ENCODE measurements around the gene SLC25A43. TPM values are rescaled to one million over a fixed set of nuclear protein-coding genes. Genes with fewer than 3 reads are reported as not detected.
"Not testable (repeated sequence)": the region's sequence is repeated elsewhere in the genome, so short reads cannot be mapped to it uniquely, and the experiment has no call there.

The SLC25A43 gene
- total and polyA plus RNA-seq, 4 donors = 1.9 to 13.3 (median 4.8) TPM

GRCh38 chrX:119475389-119476101, 76.4 kb downstream of the SLC25A43 start:
- no peak overlapping the region for H3K27ac ChIP-seq (ENCODE audit: low read depth, low read length)
- no peak overlapping the region for H3K4me3 ChIP-seq (ENCODE audit: low read depth, low read length)
- H3K27me3 ChIP-seq (ENCODE audit: control insufficient read depth, insufficient read depth, low read length) = no peaks in the 10 kb centered on the region
- peaks cover 2% of the 10 kb centered on the region for H3K36me3 ChIP-seq (ENCODE audit: control insufficient read depth, insufficient read depth, low read length)
- WGBS (ENCODE audit: insufficient coverage) = 82% methylated on average over 4 of the region's 11 CpGs
- H3K4me1 ChIP-seq (ENCODE audit: control insufficient read depth, insufficient read depth, low read length) = no peaks in the 10 kb centered on the region
- no peaks in the 10 kb centered on the region for H3K9me3 ChIP-seq (ENCODE audit: control insufficient read depth, insufficient read depth, low read length)
- no peak for DNase-seq (ENCODE audit: low read depth in 4 of 6, low spot score in 6 of 6)

- Histone ChIP-seq H3K27ac (ENCODE audit: low read depth, low read length) (no peak overlapping the region), H3K27me3 (ENCODE audit: control insufficient read depth, insufficient read depth, low read length) (no peaks in the 10 kb centered on the region), H3K36me3 (ENCODE audit: control insufficient read depth, insufficient read depth, low read length) (no peaks in the 10 kb centered on the region), H3K9me3 (ENCODE audit: control insufficient read depth, insufficient read depth, low read length) (no peaks in the 10 kb centered on the region), H3K4me3 (ENCODE audit: low read depth, low read length) (no peak overlapping the region), H3K4me1 (ENCODE audit: control insufficient read depth, insufficient read depth, low read length) (peaks cover 4% of the 10 kb centered on the region)
- no peak for DNase-seq (ENCODE audit: low read depth in 4 of 6, low spot score in 6 of 6)
- 38% methylated on average over 2 of the region's 3 CpGs for WGBS (ENCODE audit: insufficient coverage)
These were observed 78.7 kb downstream of the SLC25A43 start for GRCh38 chrX:119477812-119478232.

GRCh38 chrX:119478504-119478903, 79.4 kb downstream of the SLC25A43 start:
- H3K9me3 ChIP-seq (ENCODE audit: control insufficient read depth, insufficient read depth, low read length) = no peaks in the 10 kb centered on the region
- no peak overlapping the region for H3K27ac ChIP-seq (ENCODE audit: low read depth, low read length)
- no peak for DNase-seq (ENCODE audit: low read depth in 4 of 6, low spot score in 6 of 6)
- no peak overlapping the region for H3K4me3 ChIP-seq (ENCODE audit: low read depth, low read length)
- no peaks in the 10 kb centered on the region for H3K36me3 ChIP-seq (ENCODE audit: control insufficient read depth, insufficient read depth, low read length)
- no peaks in the 10 kb centered on the region for H3K27me3 ChIP-seq (ENCODE audit: control insufficient read depth, insufficient read depth, low read length)
- WGBS (ENCODE audit: insufficient coverage) = no CpG with 5 or more reads among the region's 4 CpGs
- peaks cover 4% of the 10 kb centered on the region for H3K4me1 ChIP-seq (ENCODE audit: control insufficient read depth, insufficient read depth, low read length)

GRCh38 chrX:119479845-119480244, 80.7 kb downstream of the SLC25A43 start:
- no peak for DNase-seq (ENCODE audit: low read depth in 4 of 6, low spot score in 6 of 6)
- Histone ChIP-seq H3K36me3 (ENCODE audit: control insufficient read depth, insufficient read depth, low read length) (no peaks in the 10 kb centered on the region), H3K27ac (ENCODE audit: low read depth, low read length) (no peak overlapping the region), H3K4me1 (ENCODE audit: control insufficient read depth, insufficient read depth, low read length) (peaks cover 4% of the 10 kb centered on the region), H3K4me3 (ENCODE audit: low read depth, low read length) (no peak overlapping the region), H3K9me3 (ENCODE audit: control insufficient read depth, insufficient read depth, low read length) (no peaks in the 10 kb centered on the region), H3K27me3 (ENCODE audit: control insufficient read depth, insufficient read depth, low read length) (no peaks in the 10 kb centered on the region)
- 81% methylated on average over 2 of the region's 2 CpGs for WGBS (ENCODE audit: insufficient coverage)

- no peak overlapping the region for H3K27ac ChIP-seq (ENCODE audit: low read depth, low read length)
- 86% methylated on average over 4 of the region's 4 CpGs for WGBS (ENCODE audit: insufficient coverage)
- peaks cover 4% of the 10 kb centered on the region for H3K4me1 ChIP-seq (ENCODE audit: control insufficient read depth, insufficient read depth, low read length)
- DNase-seq (ENCODE audit: low read depth in 4 of 6, low spot score in 6 of 6) = no peak
- no peaks in the 10 kb centered on the region for H3K27me3 ChIP-seq (ENCODE audit: control insufficient read depth, insufficient read depth, low read length)
- no peak overlapping the region for H3K4me3 ChIP-seq (ENCODE audit: low read depth, low read length)
- H3K36me3 ChIP-seq (ENCODE audit: control insufficient read depth, insufficient read depth, low read length) = no peaks in the 10 kb centered on the region
- no peaks in the 10 kb centered on the region for H3K9me3 ChIP-seq (ENCODE audit: control insufficient read depth, insufficient read depth, low read length)
These were observed 82.2 kb downstream of the SLC25A43 start for GRCh38 chrX:119481323-119481801.

- H3K27ac ChIP-seq (ENCODE audit: low read depth, low read length) = no peak overlapping the region
- WGBS (ENCODE audit: insufficient coverage) = 68% methylated on average over 8 of the region's 10 CpGs
- no peaks in the 10 kb centered on the region for H3K27me3 ChIP-seq (ENCODE audit: control insufficient read depth, insufficient read depth, low read length)
- no peak for DNase-seq (ENCODE audit: low read depth in 4 of 6, low spot score in 6 of 6)
- H3K4me3 ChIP-seq (ENCODE audit: low read depth, low read length) = peak overlapping the region; percentile 45
- H3K9me3 ChIP-seq (ENCODE audit: control insufficient read depth, insufficient read depth, low read length) = no peaks in the 10 kb centered on the region
- H3K4me1 ChIP-seq (ENCODE audit: control insufficient read depth, insufficient read depth, low read length) = peaks cover 4% of the 10 kb centered on the region
- no peaks in the 10 kb centered on the region for H3K36me3 ChIP-seq (ENCODE audit: control insufficient read depth, insufficient read depth, low read length)
These were observed 82.9 kb downstream of the SLC25A43 start for GRCh38 chrX:119482041-119482440.

GRCh38 chrX:119482481-119483480, 83.6 kb downstream of the SLC25A43 start:
- DNase-seq (ENCODE audit: low read depth in 4 of 6, low spot score in 6 of 6) = peak in 3 of 6 donors; percentile 7 to 38 (median 19)
- H3K4me1 ChIP-seq (ENCODE audit: control insufficient read depth, insufficient read depth, low read length) = peaks cover 4% of the 10 kb centered on the region
- WGBS (ENCODE audit: insufficient coverage) = 31% methylated on average over 46 of the region's 48 CpGs
- no peak overlapping the region for H3K27ac ChIP-seq (ENCODE audit: low read depth, low read length)
- no peaks in the 10 kb centered on the region for H3K9me3 ChIP-seq (ENCODE audit: control insufficient read depth, insufficient read depth, low read length)
- H3K4me3 ChIP-seq (ENCODE audit: low read depth, low read length) = peak overlapping the region; percentile 45
- no peaks in the 10 kb centered on the region for H3K27me3 ChIP-seq (ENCODE audit: control insufficient read depth, insufficient read depth, low read length)
- no peaks in the 10 kb centered on the region for H3K36me3 ChIP-seq (ENCODE audit: control insufficient read depth, insufficient read depth, low read length)

GRCh38 chrX:119486745-119487144, 87.6 kb downstream of the SLC25A43 start:
- DNase-seq (ENCODE audit: low read depth in 4 of 6, low spot score in 6 of 6) = no peak
- Histone ChIP-seq H3K27me3 (ENCODE audit: control insufficient read depth, insufficient read depth, low read length) (no peaks in the 10 kb centered on the region), H3K4me1 (ENCODE audit: control insufficient read depth, insufficient read depth, low read length) (peaks cover 4% of the 10 kb centered on the region), H3K4me3 (ENCODE audit: low read depth, low read length) (no peak overlapping the region), H3K36me3 (ENCODE audit: control insufficient read depth, insufficient read depth, low read length) (no peaks in the 10 kb centered on the region), H3K9me3 (ENCODE audit: control insufficient read depth, insufficient read depth, low read length) (no peaks in the 10 kb centered on the region), H3K27ac (ENCODE audit: low read depth, low read length) (no peak overlapping the region)
- 83% methylated on average over 8 of the region's 11 CpGs for WGBS (ENCODE audit: insufficient coverage)

- 93% methylated on average over 21 of the region's 24 CpGs for WGBS (ENCODE audit: insufficient coverage)
- H3K36me3 ChIP-seq (ENCODE audit: control insufficient read depth, insufficient read depth, low read length); H3K4me1 ChIP-seq (ENCODE audit: control insufficient read depth, insufficient read depth, low read length); H3K27ac ChIP-seq (ENCODE audit: low read depth, low read length); H3K4me3 ChIP-seq (ENCODE audit: low read depth, low read length); H3K9me3 ChIP-seq (ENCODE audit: control insufficient read depth, insufficient read depth, low read length); H3K27me3 ChIP-seq (ENCODE audit: control insufficient read depth, insufficient read depth, low read length); DNase-seq (ENCODE audit: low read depth in 4 of 6, low spot score in 6 of 6): not testable (repeated sequence)
These were observed 88.6 kb downstream of the SLC25A43 start for GRCh38 chrX:119487766-119488165.
